HG03175 (cell line): ENCODE measurements around the gene LIG3.
"Not testable (repeated sequence)": the region's sequence is repeated elsewhere in the genome, so short reads cannot be mapped to it uniquely, and the experiment has no call there.

ENCODE experiments used
- ATAC-seq: cut with Tn5 transposase; IDR thresholded peaks from one replicate; pipeline ENCODE4 v1.9.1; 2021; ENCODE audit warnings: mild to moderate bottlenecking, moderate library complexity; ENCODE audit not compliant: unreplicated experiment

The LIG3 gene

GRCh38 chr17:34980353-34980680 is at the start of gene LIG3:
LIG3 (plus strand) TSS chr17:34980512; CDS start chr17:34983006, 2,494 bp downstream.
- peak; percentile 78 for ATAC-seq

DNA sequence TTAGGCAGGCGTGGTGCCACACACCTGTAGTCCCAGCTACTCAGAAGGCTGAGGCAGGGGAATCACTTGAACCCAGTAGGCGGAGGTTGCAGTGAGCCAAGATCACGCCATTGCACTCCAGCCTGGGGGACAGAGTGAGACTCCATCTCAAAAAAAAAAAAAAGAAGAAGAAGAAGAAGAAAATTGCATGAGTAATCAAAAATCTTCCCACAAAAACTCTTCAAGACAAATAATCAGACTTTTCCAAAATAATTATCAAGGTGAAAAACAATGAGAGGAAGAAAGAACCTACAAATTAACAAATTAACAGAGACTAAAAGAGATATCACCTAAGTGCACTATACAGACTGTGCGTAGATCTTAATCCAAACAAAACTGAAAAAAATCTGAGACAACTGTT is 29.5 kb upstream of the LIG3 start:
- ATAC-seq, result not testable (repeated sequence)

DNA sequence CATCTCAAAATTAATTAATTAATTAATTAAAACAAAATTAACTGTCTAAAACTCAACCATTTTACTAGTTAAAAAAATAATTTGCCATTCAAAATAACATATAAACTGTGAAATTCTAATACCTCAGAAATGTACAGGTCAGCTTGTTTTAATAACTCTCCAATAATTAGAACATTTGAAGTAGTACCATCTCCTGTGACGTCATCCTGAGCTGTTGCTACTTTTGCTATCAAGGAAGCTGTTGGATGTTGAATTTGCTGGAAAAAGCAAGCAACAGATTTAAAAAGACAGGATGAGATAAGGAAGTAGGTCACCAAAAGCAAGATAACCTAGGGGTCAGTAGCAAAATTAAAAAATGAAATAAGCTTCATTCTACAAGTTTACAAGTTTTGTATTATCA is 21.9 kb upstream of the LIG3 start:
- ATAC-seq, result no peak

DNA sequence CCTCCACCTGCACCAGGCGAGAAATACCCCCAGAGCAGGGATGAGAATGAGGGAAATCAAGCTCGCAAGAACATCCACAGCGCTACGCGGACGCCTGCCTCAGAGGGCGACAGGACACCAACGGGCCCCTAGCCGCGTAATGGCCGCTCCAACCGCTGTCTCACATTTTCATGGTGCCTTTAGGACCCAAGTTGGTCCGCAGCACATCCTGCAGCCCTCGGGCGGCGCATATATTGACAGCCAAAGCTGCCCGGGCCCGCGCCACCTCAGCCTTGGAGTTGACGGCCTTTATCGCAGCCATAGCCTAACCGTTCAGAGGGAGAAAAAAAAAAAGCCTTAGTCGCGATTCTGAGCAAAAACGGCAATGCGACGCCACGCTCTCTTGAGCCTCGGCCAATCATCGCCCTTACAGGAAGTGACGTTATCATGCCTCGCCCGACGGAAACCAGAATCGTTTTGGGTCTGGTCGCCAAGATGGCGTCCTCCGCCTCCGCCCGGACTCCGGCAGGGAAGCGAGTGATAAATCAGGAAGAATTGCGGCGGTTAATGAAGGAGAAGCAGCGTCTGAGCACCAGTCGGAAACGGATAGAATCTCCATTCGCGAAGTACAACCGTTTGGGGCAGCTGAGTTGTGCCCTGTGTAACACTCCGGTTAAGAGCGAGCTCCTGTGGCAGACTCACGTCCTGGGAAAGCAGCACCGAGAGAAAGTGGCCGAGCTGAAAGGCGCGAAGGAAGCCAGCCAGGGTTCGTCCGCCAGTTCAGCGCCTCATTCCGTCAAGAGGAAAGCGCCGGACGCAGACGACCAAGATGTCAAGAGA is 19.0 kb upstream of the LIG3 start, which contains the start of the genes CCT6B and ZNF830:
Gene CCT6B, minus strand, starts transcription at position 368 of the 819 bp plus-strand sequence. Its CDS starts 67 bp downstream, at position 301.
Gene ZNF830, plus strand, starts transcription at position 448 of the 819 bp plus-strand sequence. Its CDS starts 27 bp downstream, at position 475.
- peak; percentile 92 for ATAC-seq

DNA sequence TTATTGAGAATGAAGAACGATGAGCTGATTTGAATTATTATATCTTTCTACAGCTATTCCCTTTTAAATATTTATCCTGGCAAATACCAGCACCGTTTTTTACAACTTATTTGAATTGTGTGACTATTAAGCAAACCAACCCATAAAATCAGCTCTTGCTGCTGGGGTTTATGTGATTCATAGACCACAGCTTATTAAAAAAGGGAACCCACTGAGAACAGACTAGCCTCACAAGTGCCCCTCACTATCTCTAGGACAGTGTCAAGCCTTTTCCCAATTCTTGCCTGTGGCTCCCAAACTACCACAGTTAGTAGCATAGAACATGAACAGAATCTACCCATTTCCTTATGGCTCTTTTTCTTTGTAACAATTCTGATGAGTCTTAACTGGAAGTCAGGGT is 6.1 kb upstream of the LIG3 start:
- ATAC-seq, result no peak

- no peak for ATAC-seq
Observed at GRCh38 chr17:34974794-34975785, 5.2 kb upstream of the LIG3 start.

GRCh38 chr17:34979153-34979552 is 1.2 kb upstream of the LIG3 start:
- ATAC-seq, result no peak

GRCh38 chr17:34979650-34980352 is 511 bp upstream of the LIG3 start:
- no peak for ATAC-seq

- ATAC-seq, result peak; percentile 80
Observed at GRCh38 chr17:34980681-34981537, 597 bp downstream of the LIG3 start.

- ATAC-seq, result no peak
Observed at GRCh38 chr17:34981538-34982241, 1.4 kb downstream of the LIG3 start.

DNA sequence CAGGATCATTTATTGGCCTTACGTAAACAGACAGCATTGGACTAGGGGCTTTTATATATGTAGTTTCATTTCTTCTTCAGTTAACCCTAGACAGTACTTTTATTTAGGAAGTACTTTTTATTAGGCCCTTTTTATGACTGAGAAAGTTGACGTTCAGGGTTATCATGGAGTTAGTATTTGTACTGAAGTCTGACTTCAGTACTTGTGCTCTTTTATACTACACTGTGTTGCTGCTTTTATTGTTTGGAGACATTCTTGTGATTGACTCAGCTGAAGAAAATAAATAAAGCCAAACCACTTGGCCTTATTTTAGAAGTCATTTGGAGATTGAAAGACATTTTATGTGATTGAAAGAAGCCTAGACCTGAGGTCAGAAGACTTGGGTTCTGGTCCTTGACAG is 6.9 kb downstream of the LIG3 start:
- ATAC-seq, result no peak

DNA sequence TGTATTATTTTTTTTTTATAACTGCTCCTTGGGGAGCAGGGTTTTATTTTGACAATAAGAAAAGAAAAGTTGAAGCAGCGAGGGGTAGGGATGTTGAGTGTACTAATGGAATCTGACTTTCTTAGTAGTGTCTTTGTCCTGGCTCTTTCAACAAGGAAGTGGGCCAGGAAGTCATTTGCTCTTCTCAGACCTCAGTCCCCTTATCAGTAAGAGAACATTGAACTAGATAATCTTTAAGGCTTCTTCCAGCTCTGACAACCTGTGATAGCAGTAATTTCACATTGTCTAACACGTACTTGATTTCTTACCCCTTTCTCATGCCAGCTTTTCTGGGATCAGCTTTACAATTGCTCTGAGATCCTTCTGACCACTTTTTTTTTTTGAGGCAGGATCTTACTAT is 8.3 kb downstream of the LIG3 start:
- no peak for ATAC-seq

- no peak for ATAC-seq
Observed at GRCh38 chr17:34989473-34989872, 9.2 kb downstream of the LIG3 start.

- ATAC-seq, result no peak
Observed at GRCh38 chr17:34990921-34991365, 10.6 kb downstream of the LIG3 start.

DNA sequence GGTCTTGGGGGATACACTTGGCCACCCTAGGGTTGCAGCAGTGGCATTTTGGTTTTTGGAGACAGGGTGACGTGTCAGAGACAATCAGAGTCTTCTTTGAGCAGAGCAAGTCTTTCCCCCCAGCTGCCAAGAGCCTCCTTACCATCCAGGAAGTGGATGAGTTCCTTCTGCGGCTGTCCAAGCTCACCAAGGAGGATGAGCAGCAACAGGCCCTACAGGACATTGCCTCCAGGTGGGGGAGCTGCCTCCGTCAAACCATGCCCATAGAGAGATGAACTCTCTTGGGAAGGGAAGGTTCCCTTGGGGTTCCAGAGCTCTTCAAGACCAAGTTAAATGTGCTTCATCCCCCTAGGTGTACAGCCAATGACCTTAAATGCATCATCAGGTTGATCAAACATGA is 11.3 kb downstream of the LIG3 start:
- no peak for ATAC-seq

DNA sequence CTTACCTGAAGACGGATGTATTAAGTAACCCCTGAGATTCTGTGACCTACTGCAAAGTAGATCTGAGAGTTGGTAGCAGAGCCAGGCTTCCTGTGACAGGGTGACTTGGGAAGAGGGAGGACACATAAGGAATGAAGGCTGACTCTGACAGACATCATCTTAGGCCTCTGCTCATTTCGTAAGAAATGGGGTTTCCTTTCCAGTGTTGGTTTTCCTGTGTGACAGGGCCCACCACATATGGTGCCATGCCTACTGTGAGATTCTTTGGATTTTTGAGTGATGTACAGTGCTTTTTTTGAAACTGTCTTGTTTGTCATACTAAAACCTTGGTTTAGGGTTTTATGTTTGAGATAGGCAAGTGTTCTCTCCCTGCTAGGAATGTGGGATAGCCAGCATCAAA is 12.7 kb downstream of the LIG3 start:
- no peak for ATAC-seq

DNA sequence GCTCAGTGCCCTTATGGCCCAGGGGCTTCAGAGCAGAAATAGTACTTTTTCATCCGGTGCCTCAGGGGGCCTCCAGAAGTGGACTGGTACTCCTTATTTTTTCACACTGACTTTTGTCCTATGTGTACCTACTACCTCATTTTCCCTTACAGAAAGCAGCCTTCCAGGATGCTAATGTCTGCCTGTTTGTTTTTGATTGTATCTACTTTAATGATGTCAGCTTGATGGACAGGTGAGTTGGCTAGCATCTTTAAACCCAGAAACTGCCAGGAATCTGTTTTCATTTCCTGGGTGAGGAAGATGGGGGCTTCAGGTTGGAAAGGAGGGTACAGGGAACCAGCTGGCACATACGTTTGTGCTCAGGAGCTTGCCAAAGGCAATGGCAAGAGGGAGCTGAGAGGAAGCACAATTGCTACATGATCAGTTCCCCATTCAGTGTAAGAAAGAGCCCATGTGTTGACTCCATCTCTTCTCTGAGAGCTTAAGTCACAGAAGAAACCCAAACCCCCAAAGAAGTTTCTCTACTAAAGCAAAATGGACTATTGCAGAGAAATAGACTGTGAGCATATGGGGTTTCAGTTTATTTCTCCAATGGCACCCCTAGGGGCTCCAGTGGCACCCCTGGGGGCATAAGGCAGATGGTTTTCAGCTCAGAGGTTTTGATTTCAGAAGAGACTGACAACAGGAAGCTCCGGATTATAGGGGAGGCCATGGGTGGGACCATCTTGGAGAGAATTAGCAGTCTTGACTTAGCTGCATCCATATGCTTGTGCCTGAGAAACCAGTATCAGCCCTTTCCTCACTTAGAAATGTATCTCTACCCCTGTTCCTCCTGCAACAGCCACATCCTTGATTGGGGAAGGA is 16.3 kb downstream of the LIG3 start:
- ATAC-seq, result no peak

DNA sequence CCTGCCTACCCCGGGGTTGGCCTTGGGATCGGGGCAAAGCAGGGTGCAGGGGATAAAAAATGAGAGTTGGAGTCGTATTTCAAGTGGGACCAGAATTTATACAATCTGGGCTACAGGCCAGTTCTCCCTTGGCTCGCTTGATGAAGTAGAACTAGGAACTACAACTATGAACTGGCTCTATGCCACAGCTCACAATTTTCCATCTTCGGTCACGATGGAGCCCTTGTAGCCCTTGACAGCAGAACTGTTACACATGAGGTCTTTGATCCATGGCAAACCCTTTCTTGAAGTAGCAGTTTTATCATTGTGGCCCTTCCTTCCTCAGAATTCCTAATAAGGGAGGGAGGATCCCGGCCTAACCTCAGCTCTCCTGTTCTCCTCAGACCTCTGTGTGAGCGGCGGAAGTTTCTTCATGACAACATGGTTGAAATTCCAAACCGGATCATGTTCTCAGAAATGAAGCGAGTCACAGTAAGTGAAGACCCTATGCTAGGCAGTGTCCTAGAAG is 17.1 kb downstream of the LIG3 start:
- no peak for ATAC-seq
